ENCODE measurements around the gene RNF7. TPM values are rescaled to one million over a fixed set of nuclear protein-coding genes. Genes with fewer than 3 reads are reported as not detected.
A peak's percentile ranks its signal among the peaks of the same experiment; 100 is the strongest.
"Not testable (repeated sequence)": the region's sequence is repeated elsewhere in the genome, so short reads cannot be mapped to it uniquely, and the experiment has no call there.

The RNF7 gene
- total RNA-seq, 1 experiment from 2014 or later = 126 TPM

GRCh38 chr3:141754032-141754431 lies 15.9 kb downstream of the RNF7 start:
- Histone ChIP-seq H3K27me3 (ENCODE audit: insufficient read depth, low read length) (no peaks in the 10 kb centered on the region), H2AFZ (ENCODE audit: low read length) (no peak overlapping the region), H3K23ac (ENCODE audit: insufficient read length, low read depth, low read length) (no peak overlapping the region), H3K4ac (ENCODE audit: low read depth, low read length) (no peak overlapping the region), H2AK5ac (ENCODE audit: insufficient read length, low read length) (no peak overlapping the region), H3K56ac (ENCODE audit: insufficient read length, low read depth, low read length) (no peak overlapping the region), H3K23me2 (ENCODE audit: insufficient read length, low read depth, low read length, poor library complexity, severe bottlenecking) (no peaks in the 10 kb centered on the region), H4K8ac (replicated peaks; ENCODE audit: insufficient read length, low read depth, low read length) (no peak overlapping the region), H2BK15ac (ENCODE audit: low read depth, low read length) (no peak overlapping the region), H3K79me1 (ENCODE audit: insufficient read depth, low read depth, low read length, poor library complexity, severe bottlenecking) (no peaks in the 10 kb centered on the region), H4K20me1 (ENCODE audit: control insufficient read depth, insufficient read depth, insufficient read length) (no peaks in the 10 kb centered on the region), H3K27ac (ENCODE audit: insufficient read length, low read depth, low read length) (no peak overlapping the region), H3K79me2 (ENCODE audit: insufficient read depth, low read length) (no peaks in the 10 kb centered on the region), H3K9me3 (ENCODE audit: control insufficient read depth, low read depth, low read length) (no peaks in the 10 kb centered on the region), H2BK120ac (ENCODE audit: low read depth, low read length, poor library complexity, severe bottlenecking) (no peak overlapping the region), H4K91ac (ENCODE audit: insufficient read length, low read depth, low read length) (no peak overlapping the region), H3K4me2 (ENCODE audit: insufficient read depth, insufficient read length, low read length) (no peak overlapping the region), H3K4me1 (ENCODE audit: insufficient read depth, low read length) (no peaks in the 10 kb centered on the region), H2BK20ac (ENCODE audit: low read depth, low read length, poor library complexity, severe bottlenecking) (no peak overlapping the region), H3K9ac (ENCODE audit: extremely low read depth, insufficient read length, low read length) (no peak overlapping the region), H2BK12ac (ENCODE audit: insufficient read length, low read depth, low read length) (no peak overlapping the region), H3K14ac (ENCODE audit: insufficient read depth, low read length) (no peak overlapping the region), H3T11ph (ENCODE audit: low read length) (no peak overlapping the region), H4K5ac (ENCODE audit: insufficient read length, low read depth, low read length) (no peak overlapping the region), H2BK5ac (ENCODE audit: insufficient read length, low read length) (no peak overlapping the region), H3K18ac (ENCODE audit: insufficient read length, low read depth, low read length) (no peak overlapping the region)
- Mint-ChIP-seq H3K27me3 (ENCODE audit: low read depth) (no peaks in the 10 kb centered on the region), H3K4me3 (no peak overlapping the region), H3K9me3 (no peaks in the 10 kb centered on the region), H3K4me1 (no peaks in the 10 kb centered on the region), H3K27ac (no peak overlapping the region), H3K36me3 (ENCODE audit: insufficient read depth in 1 of 3, low read depth in 3 of 3) (0 out of 7 replicates have a peak, but pooled peaks cover 0 to 5% (median 0%) of the 10 kb centered on the region in 3 experiments)
- TF ChIP-seq CTCF (conservative IDR thresholded peaks at IDR 0.05) = no peak
- DNase-seq = no peak
- WGBS (ENCODE audit: extremely low coverage, insufficient read length, low lambda C conversion rate) = no CpG with 5 or more reads among the region's 1 CpG

GRCh38 chr3:141762552-141762951 lies 24.5 kb downstream of the RNF7 start:
- H3K9ac ChIP-seq (ENCODE audit: extremely low read depth, insufficient read length, low read length) = peak overlapping the region; percentile 20
- not testable (repeated sequence) for H4K5ac ChIP-seq (ENCODE audit: insufficient read length, low read depth, low read length); H3K23me2 ChIP-seq (ENCODE audit: insufficient read length, low read depth, low read length, poor library complexity, severe bottlenecking); H3K27me3 ChIP-seq (ENCODE audit: insufficient read depth, low read length); H4K8ac ChIP-seq (replicated peaks; ENCODE audit: insufficient read length, low read depth, low read length); H3K4me1 Mint-ChIP-seq; H2BK120ac ChIP-seq (ENCODE audit: low read depth, low read length, poor library complexity, severe bottlenecking); H2BK20ac ChIP-seq (ENCODE audit: low read depth, low read length, poor library complexity, severe bottlenecking); H3K23ac ChIP-seq (ENCODE audit: insufficient read length, low read depth, low read length); H4K91ac ChIP-seq (ENCODE audit: insufficient read length, low read depth, low read length); H3K9me3 ChIP-seq (ENCODE audit: control insufficient read depth, low read depth, low read length); H3K27ac ChIP-seq (ENCODE audit: insufficient read length, low read depth, low read length); H3T11ph ChIP-seq (ENCODE audit: low read length); H2BK12ac ChIP-seq (ENCODE audit: insufficient read length, low read depth, low read length); H3K36me3 Mint-ChIP-seq (ENCODE audit: insufficient read depth in 1 of 3, low read depth in 3 of 3); H3K27me3 Mint-ChIP-seq (ENCODE audit: low read depth); H3K4me2 ChIP-seq (ENCODE audit: insufficient read depth, insufficient read length, low read length); H3K18ac ChIP-seq (ENCODE audit: insufficient read length, low read depth, low read length); H3K14ac ChIP-seq (ENCODE audit: insufficient read depth, low read length); H4K20me1 ChIP-seq (ENCODE audit: control insufficient read depth, insufficient read depth, insufficient read length); H3K79me2 ChIP-seq (ENCODE audit: insufficient read depth, low read length); H3K56ac ChIP-seq (ENCODE audit: insufficient read length, low read depth, low read length); H3K4ac ChIP-seq (ENCODE audit: low read depth, low read length); H2AK5ac ChIP-seq (ENCODE audit: insufficient read length, low read length); H2AFZ ChIP-seq (ENCODE audit: low read length); H3K4me1 ChIP-seq (ENCODE audit: insufficient read depth, low read length); H2BK15ac ChIP-seq (ENCODE audit: low read depth, low read length); DNase-seq; H2BK5ac ChIP-seq (ENCODE audit: insufficient read length, low read length); H3K79me1 ChIP-seq (ENCODE audit: insufficient read depth, low read depth, low read length, poor library complexity, severe bottlenecking); H3K9me3 Mint-ChIP-seq
- Mint-ChIP-seq H3K4me3 (peak overlapping the region; percentile 61 to 70), H3K27ac (peak overlapping the region in 2 of 3 experiments; percentile 74 to 87; a peak in 2 of 7 replicates)
- no CpG with 5 or more reads among the region's 19 CpGs for WGBS (ENCODE audit: extremely low coverage, insufficient read length, low lambda C conversion rate)
